K562 (cell line): ENCODE data around the gene OLIG2. TPM values are rescaled to one million over a fixed set of nuclear protein-coding genes. Genes with fewer than 3 reads are reported as not detected.

Experiments used
- ARID2 ChIP-seq: fragments of 450-650 bp; IDR thresholded peaks from 2 replicates; pipeline ENCODE4 v1.6.1; 2017; ENCODE audit warnings: antibody characterized with exemption, mild to moderate bottlenecking
- ATF7 ChIP-seq: fragments of 450-650 bp; IDR thresholded peaks from 2 replicates; pipeline ENCODE4 v1.7.1; 2014; ENCODE audit warnings: mild to moderate bottlenecking, moderate library complexity
- BRCA1 ChIP-seq, 2 experiments: fragments of 450-650 bp in 1 of 2; sonication (generic) in 1 of 2; formaldehyde crosslinking in 1 of 2; IDR thresholded peaks; 2 replicates each; pipeline versions ENCODE4 v1.5.0 to v1.6.1; 2017 to 2020; ENCODE audit warnings: mild to moderate bottlenecking in 1 of 2, missing genetic modification reagents in 1 of 2
- ETV5 ChIP-seq: sonication (generic); formaldehyde crosslinking; IDR thresholded peaks from 2 replicates; pipeline ENCODE4 v1.4.0; 2020; ENCODE audit warnings: low read depth, mild to moderate bottlenecking, missing genetic modification reagents
- MAFG ChIP-seq: fragments of 450-650 bp; conservative IDR thresholded peaks from 2 replicates; pipeline ENCODE4 v1.6.1; 2016; ENCODE audit warnings: missing genetic modification characterization, missing compliant biosample characterization
- NR0B1 ChIP-seq: fragments of 450-650 bp; IDR thresholded peaks from one replicate; pipeline ENCODE4 v1.6.1; 2018; ENCODE audit warnings: mild to moderate bottlenecking, moderate library complexity; ENCODE audit not compliant: partially characterized antibody
- POLR2A ChIP-seq: fragments of 450-650 bp; conservative IDR thresholded peaks from 2 replicates; pipeline ENCODE4 v1.6.1; 2016
- SMC3 ChIP-seq: conservative IDR thresholded peaks from 2 replicates; pipeline ENCODE4 v1.6.1; 2011; ENCODE audit warnings: low read depth, low read length, improper control_type of control experiment; ENCODE audit not compliant: insufficient read depth
- XRCC4 ChIP-seq: IDR thresholded peaks from one replicate; pipeline ENCODE4 v1.6.1; 2011; ENCODE audit not compliant: insufficient read depth, insufficient read length; ENCODE audit errors: extremely low read depth
- ZBTB8A ChIP-seq: fragments of 450-650 bp; IDR thresholded peaks from 2 replicates; pipeline ENCODE4 v1.6.1; 2018; ENCODE audit warnings: mild to moderate bottlenecking, moderate library complexity; ENCODE audit not compliant: partially characterized antibody
- ZNF431 ChIP-seq: sonication (generic); formaldehyde crosslinking; IDR thresholded peaks from 2 replicates; pipeline ENCODE4 v1.8.0; 2022; ENCODE audit warnings: mild to moderate bottlenecking, missing genetic modification reagents
- polyA plus RNA-seq, 8 experiments: library from polyadenylated mRNA; depleted of rRNA in 4 of 8; stranded (reverse) in 5 of 8; unstranded in 3 of 8; fragments of >200 nt; fragmentation: Nextera tagmentation in 2 of 8; fragmentation: Illumina TruSeq in 1 of 8; extraction: Ambion mirVana in 2 of 8; extraction: Trizol in 1 of 8; gene quantifications; 2 replicates each; pipeline versions ENCODE4 v1.2.1 to v1.2.3, GENCODE V29; 2011 to 2014; ENCODE audit warnings: inconsistent platforms in 1 of 8, missing spikeins in 1 of 8
- total RNA-seq, 7 experiments: library from RNA; depleted of rRNA in 6 of 7; stranded (reverse); fragments of >200 nt in 6 of 7; fragmentation: Illumina TruSeq in 2 of 7; extraction: Trizol in 2 of 7; gene quantifications; 2 replicates each; pipeline versions ENCODE4 v1.2.1 to v1.2.3, GENCODE V29; 2011 to 2021; ENCODE audit warnings: low replicate concordance in 1 of 7

OLIG2 gene
- total and polyA plus RNA-seq, 9 of the 15 experiments (the other 6 are each of a cell fraction or from before 2014, with no cell fraction given), result not detected

DNA sequence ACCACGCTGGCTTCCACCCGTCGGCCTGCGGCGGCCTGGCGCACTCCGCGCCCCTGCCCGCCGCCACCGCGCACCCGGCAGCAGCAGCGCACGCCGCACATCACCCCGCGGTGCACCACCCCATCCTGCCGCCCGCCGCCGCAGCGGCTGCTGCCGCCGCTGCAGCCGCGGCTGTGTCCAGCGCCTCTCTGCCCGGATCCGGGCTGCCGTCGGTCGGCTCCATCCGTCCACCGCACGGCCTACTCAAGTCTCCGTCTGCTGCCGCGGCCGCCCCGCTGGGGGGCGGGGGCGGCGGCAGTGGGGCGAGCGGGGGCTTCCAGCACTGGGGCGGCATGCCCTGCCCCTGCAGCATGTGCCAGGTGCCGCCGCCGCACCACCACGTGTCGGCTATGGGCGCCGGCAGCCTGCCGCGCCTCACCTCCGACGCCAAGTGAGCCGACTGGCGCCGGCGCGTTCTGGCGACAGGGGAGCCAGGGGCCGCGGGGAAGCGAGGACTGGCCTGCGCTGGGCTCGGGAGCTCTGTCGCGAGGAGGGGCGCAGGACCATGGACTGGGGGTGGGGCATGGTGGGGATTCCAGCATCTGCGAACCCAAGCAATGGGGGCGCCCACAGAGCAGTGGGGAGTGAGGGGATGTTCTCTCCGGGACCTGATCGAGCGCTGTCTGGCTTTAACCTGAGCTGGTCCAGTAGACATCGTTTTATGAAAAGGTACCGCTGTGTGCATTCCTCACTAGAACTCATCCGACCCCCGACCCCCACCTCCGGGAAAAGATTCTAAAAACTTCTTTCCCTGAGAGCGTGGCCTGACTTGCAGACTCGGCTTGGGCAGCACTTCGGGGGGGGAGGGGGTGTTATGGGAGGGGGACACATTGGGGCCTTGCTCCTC is 1.9 kb downstream of the OLIG2 start (continued):
- TF ChIP-seq SMC3 (no peak), BRCA1 (IDR thresholded peaks at IDR 0.05) (no peak), BRCA1 (CRISPR knock-in tag; IDR thresholded peaks at IDR 0.05) (no peak), XRCC4 (no peak), NR0B1 (no peak), MAFG (tag) (no peak), ZBTB8A (no peak), ZNF431 (no peak), ETV5 (CRISPR knock-in tag) (no peak), ATF7 (no peak), POLR2A (no peak), ARID2 (no peak)
